Measurements from ENCODE around the gene IRS1.

Gene IRS1

DNA sequence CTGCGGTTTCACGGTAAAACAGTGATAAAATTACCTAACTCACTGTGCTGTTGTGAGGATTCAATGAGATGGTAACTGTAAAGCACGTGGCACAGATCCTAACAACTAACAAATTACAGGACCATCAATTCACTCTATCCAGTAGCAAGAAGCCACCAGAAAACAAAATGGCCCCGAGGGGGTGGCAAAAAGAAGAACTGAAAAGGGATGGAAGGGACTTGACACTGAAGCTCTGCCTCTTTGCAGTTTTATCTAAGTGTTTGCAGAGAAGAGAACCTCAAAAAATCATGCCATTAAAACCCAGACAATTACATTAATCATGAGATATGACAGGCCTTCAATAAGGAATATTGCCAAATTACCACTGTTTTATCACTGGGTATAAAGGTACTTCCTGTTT lies 46.7 kb downstream of the IRS1 start:
- DNase-seq = no peak

DNA sequence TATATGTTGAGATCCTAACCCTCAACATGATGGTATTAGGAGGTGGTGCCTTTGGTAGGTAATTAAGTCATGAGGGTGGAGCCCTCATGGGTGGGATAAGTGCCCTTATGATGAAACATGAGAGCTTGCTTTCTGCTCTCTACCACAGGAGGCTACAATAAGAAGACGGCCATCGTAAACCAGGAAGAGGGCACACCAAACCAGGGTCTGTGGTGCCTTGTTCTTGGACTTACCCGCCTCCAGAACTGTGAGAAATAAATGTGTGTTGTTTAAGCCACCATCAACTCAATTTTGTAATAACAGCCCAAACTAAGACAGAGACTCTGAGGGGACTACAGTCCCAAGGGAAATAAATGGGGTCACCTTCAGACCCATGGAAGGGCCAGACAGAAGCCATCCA lies 52.3 kb downstream of the IRS1 start:
- DNase-seq = no peak

DNA sequence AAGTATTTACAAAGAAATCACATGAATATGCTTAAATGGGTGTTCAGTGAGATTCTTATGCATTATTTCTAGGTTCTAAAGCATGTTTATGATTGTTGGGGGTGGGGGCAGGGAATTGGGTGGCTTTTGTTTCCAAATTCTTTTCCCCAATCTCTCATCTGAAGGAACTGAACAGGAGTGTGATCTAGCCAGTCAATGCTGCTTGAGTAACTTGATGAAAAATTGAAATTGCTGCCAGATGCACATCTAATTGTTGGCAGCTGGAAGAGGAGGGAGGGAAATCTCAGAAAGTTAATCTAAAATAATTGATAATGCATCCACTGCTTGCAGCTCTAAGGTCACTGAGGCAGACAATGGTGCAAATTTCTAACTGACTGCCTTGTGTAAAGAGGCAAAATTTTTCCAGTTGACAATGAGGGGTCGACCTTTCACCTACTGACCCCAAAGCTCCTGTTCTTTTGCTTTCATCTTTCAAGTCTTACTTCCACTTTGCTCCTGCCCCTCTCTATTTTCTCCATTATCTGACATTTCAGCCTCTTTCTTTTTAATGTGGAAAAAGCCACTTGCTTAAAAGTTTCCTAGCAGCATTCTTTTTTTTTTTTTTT lies 53.3 kb downstream of the IRS1 start:
- no peak for DNase-seq

DNA sequence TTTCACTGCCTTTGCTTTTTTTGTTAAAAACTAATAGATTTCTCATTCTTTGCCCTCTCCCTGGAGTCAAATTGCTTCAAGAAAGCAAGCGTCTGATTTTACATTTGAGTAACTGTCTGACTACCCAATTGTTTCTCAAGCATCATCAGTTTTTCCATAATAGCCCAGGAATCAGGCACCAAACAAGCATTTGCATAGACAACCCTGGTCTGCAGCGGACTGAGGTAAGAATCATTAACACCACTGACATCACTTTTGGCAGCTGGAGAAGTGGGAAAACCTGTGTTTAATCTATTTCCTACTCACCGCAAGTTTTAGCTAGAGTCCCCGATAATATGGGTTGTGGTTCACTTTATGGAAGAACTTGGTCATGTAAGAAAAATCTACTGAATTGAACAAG lies 55.7 kb downstream of the IRS1 start:
- DNase-seq = no peak

DNA sequence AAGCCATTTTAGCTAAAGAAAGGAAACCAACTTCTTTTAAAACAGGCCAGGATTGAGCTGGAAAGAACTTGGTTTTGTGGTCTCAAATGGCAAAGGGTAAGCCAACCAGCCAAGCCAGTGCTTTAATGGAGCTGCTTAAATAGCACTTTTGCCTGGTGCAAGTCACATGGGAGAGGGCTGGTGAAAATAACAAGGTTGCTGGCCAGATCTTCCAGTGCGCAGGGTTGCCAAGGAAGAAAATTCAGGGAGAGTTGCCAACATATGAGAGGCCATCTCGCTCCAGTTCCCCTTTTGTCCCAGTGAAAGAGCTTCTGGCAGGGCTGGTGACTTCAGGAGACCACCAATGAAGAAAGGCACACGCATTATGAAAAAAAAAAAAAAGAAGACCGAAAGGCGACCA lies 57.3 kb downstream of the IRS1 start:
- no peak for DNase-seq

DNA sequence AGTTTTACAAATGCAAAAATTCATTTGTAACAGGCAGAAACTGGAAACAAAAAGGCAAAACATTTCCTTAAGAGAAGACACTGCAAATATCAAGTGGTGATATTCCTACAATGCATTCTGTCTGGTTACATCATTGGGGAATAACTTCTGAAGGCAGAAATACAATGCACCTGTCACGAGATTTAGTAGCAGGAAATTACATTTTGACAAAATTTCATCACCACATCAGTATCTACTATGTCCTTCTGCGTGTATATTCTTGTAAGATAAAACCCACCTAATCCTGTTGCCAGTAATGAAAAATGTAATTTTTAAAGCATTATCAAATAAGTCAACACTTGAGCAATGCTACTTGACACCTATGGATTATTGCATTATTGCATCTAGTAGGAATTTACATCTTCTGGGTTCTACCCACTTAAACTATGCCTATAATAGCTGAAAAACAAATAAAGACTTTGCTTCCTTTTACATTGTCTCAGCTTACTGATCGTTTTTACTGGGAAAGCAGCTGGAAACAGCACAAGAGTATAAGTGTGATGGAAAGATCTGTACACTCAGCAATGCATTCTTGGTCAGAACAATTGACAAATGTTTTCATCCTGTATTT lies 59.5 kb downstream of the IRS1 start:
- DNase-seq = no peak

DNA sequence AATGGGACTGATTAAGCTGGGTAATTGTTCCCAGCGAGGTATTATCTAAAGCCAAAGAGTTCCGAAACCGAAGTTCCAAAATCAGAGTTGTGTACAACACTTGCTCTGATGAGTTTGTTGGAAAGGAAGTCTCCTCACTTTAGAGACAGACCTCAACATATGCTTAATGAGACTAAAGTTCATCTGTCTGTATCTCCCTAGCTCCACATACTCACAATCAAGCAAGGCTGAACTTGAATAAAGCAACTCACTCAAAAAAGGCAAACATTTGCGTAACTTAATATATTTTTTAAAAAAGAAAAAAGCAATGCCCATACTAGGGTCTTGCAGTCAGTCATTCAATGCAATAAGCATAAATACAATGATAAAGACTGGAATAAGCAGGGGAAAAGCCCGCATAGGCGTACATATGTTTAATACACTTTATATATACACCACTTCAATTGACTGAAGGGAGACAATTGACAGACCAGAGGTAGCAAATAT lies 60.0 kb downstream of the IRS1 start:
- DNase-seq = no peak

DNA sequence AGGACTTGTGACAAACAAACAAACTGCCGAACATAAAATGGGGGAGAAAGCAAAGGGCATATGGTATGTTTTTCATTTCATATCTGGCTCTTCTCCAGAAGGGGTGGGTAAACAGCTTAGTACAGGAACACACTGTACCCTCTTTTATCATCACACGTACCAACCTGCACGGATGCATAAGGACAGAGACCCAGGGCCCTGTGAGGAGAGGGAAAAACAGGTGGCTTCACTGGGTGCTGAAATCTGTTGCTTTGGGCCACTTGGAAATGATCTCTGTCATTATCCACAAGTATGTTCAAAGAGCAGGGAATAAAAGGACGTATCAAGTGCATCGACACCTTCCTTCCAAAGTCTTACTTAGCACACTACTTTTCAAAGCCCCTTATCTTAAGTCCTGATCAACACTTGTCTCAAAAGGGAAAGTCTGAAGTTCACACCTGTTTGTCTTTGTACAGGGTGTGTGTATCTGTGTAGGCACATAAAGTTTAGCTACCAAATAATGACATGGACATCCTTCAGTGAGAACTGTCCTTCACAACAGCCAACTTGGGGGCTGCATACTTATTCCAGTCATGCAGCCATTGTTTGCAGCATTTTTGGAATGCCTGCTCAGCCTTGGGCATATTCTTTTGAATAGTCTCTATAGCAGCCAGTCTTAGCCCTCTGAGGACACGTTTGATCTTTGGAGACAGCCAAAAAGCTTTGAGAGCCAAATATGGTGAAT lies 60.6 kb downstream of the IRS1 start:
- DNase-seq = no peak

DNA sequence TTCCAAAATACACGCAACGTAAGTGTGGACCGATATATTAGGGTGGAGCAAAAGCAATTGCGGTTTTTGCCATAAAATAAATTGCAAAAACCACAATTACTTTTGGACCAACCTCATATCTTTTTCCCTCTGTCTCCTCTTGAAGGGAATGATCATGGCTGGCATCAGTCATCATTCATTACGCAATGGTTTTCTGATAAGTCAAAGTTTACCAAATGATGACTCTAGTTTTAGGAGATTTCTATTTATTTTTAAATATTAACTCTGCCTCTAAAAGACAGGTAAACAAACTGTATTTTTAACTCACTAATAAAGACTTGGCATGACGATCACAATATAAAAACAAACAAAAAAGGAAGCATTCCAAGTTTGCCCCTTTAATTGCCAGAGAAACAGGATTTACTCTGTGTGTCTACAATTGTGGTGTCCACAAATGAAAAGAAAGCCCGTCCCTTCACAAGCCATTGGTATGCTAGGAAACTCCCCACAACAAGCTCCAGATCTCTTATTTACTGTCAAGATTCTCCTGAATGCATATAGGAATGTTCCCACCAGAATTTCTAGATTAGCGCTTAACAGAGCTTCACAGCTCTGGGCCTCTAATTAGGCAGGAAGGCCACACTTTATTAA lies 61.3 kb downstream of the IRS1 start:
- no peak for DNase-seq

DNA sequence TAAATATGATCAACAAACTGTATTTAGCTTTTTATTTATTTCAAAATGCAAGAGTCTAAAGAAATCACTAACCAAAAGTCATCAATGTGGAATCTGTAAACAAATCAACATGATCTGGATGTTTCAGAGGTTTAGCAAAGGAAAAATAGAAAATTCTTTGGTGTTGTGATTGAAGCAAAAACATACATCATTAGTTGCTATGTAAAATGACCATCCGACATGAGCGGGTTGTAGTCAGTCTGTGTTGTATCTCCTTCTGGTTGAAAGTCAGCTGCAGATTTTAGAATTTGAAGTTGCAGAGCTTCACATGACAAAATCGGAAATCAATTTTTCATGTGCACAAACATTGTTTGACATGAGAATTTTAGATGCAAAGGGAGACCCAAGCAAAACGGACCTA lies 63.2 kb downstream of the IRS1 start:
- DNase-seq = no peak

DNA sequence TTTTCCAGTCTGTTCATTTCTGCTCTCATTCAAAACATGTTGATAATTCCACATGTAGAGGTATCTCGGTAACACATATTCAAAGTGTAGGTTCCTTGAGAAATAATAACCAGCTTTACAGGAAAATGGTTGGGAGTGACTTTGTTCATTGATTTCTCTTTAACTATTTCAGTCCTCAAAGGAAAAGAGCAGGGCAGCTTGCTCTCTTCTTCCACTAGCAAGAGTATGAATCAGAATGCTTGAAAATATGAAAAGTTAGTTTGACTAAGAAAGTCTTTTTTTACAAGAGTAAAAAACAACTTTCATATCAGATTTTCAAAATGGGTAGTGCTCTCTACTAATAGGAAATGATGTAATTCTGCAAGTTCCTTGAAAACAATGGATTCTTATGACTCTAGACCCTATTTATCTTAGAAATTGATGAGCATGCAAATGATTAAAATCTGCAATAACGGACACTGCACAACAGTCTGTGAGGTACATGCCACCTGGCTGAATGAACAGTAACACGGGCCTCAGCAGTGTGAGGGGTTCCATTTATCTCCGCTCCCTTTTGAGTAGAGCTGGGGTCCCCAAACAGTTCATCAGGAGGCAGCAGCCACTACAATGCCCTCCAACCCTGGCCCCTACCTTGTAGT lies 65.6 kb downstream of the IRS1 start:
- DNase-seq = no peak

DNA sequence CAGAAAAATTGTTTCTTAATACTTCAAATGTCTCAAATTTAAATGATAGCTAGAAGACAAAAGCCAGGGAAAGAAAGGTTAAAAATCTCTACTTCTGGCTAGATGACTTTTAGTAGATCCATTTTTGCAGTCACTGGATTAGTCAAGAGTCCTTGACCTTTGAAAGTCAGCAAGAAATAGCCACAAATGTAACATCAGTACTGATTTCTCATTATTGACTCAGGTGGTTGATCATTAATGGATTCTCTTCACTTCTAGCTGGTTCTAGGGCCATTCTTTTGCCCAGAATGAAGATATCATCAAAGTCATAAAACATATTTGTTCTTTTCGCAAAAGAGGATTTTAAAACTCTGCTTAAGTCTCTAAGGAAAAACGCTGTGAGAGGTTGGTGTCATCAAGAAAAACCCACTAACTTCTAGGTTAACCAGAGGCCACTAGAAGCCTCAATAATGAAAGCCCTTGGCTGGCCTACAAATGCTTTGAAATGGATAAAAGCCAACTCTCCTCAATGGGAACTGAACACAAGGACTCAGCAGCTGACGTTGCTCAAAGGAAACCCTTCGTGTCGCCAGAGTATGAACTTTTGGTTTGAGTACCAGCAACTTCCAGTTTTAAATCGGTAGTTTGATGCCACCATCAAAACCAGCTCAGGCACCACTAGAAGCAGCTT lies 66.3 kb downstream of the IRS1 start:
- DNase-seq = no peak

DNA sequence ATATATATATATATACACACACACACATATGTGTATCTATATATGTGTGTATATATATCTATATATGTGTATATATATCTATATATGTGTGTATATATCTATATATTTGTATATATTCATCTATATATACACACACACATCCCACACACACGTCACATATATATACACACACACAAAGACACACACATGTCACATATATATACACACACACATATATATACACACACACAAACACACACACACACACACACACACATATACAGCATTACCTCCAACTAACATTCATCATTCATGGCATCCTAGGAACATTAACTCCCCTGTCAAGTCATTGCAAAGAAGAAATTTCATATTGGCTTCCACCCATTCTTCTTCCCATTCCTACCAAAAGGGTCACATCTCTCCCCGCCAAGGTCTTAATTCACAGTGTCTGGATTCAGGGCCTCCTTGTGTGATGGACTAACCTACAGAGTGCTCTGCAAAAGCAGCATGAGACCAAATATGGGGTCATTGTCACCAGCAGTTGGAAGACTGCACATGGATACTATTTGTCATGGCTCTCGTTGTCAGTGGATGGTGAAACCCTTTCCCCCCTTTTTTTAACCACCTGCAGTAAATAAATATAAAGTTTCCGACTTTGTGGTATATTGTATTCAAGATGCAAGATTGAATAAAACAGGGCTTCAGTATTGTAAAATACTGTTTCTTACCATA lies 67.0 kb downstream of the IRS1 start:
- DNase-seq = no peak

DNA sequence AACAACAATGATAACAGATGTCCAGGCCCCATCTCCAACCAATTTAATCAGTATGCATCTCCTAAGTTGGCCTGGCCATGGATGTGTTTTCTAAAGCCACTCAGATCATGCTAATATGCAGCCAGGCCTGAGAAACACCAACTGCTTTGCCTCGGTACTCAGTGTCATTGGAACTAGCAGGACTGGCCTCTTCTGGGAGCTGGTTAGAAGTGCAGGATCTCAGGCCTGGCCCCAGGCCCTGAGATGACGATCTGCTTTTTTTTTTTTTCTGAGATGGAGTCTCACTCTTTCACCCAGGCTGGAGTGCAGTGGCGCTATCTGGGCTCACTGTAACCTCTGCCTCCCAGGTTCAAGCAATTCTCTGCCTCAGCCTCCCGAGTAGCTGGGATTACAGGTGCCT lies 69.1 kb downstream of the IRS1 start:
- no peak for DNase-seq

DNA sequence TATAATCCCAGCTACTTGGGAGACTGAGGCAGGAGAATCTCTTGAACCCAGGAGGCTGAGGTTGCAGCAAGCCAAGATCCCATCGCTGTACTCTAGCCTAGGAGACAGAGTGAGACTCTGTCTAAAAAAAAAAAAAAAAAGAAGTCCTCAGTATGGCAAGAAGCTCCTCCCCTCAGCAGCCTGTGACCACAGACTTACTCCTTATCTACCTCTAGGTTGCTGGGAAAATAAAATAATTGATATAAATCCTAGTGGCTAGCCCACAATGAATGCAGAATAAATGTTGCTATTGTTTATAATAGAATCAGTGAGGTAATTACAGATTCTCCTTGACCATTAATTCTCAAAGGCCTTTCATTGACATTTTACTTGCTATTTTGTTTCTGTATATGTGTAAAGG lies 70.6 kb downstream of the IRS1 start:
- no peak for DNase-seq

DNA sequence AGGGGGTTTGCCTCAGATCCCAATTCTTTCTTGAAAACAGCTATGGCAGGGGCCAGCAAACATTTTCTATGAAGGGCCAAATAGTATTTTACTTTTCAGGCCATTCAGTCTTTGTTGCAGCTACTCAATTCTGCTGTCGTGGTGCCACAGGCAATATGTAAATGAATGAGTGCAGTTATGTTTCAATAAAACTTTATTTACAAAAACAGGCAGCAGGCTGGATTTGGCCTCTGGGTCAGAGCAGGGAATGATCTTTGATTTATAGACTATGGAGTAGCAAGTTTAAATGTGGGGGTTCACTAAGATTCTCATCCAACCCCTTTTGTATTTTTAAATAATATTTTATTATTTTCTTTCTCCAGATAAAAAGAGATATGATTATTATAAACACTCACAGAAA lies 72.4 kb downstream of the IRS1 start:
- no peak for DNase-seq

DNA sequence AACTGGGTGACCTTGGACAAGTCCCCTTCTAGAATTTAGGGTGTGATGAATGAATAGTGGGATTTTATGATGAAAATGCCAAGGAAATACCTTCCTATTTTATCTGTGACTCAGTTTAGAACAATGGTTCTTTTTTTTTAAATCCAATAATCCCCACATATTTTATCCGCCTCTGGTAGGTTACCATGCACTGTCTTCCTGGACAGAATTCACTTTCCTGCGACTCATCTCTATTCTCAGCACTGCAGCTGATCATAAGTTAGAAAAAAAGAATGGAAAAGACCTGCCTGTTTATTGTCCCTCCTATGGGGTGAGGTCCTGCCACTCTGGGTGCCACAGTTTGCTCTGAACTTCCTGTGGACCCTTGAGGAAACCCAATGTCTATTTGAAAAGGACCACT lies 73.1 kb downstream of the IRS1 start:
- DNase-seq = no peak

DNA sequence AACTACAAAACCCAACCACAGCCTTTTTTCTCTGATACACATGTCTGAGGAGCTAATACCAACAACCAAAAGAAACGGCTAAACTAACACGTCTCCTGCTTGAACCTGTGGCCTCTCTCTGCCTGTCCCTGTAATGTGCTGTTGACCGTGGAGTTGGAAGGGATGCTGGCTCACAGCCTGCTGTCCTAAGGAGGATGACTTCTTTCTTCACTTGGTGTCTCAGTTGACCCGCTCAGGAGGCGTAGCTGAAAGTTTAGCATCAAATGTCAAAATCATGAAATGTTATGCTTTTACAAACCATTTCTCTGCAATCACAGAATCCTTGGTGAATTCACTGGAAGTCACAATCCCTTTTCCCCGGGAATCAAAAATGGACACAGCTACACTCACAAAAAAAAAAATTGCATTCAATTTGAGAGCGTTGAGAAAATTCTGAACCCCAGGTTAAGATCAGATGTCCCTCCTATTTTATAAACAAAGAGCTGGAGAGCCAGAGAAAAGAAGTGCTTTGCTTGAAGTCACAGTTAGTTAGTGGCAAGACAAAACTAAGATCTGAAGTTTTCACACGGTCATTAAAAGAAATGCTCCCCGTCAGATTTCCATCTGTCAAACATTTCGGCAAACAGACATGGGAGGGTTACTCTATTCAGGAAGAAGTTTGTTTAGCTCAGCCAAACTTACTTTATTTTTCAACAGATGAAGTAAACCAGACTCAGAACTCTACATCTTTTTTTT lies 74.3 kb downstream of the IRS1 start:
- DNase-seq = no peak

DNA sequence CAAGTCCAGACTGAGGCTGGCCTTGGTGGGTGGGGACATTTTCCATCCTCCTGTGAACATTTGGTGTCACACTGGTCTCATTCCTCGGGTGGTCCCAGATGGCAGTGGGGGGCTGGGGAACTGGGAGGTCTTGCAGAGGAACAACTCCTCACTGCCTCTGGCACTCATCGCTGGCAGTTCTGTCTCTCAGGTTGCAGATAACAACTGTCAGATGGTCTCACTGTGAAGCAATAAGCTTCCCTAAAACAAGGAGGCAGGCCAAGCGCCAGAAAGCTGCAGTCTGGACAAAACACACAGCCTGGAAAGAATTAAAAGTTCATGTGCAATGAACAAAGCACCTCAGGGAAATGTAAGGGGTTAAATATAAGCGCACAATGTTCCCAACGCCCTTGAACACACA lies 78.1 kb downstream of the IRS1 start:
- DNase-seq = no peak

DNA sequence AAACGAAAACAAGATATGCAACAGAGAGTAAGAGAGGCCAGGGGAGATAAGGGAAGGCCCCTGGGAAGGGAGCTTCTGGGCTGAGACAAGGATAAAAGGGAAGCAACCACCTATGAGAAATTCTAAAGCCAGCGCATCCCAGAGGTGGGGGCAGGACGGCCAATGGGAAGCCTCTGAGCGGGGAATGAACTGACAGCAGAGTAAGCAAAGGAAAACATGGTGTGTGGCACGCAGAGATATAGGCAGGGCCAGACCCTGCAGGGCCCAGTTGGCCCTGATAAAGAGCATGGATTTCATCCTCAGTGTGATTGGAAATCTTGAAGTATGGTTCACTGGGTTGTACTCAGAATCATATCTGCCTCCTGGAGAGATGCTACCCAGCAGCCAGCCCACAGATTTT lies 78.7 kb downstream of the IRS1 start:
- DNase-seq = no peak

DNA sequence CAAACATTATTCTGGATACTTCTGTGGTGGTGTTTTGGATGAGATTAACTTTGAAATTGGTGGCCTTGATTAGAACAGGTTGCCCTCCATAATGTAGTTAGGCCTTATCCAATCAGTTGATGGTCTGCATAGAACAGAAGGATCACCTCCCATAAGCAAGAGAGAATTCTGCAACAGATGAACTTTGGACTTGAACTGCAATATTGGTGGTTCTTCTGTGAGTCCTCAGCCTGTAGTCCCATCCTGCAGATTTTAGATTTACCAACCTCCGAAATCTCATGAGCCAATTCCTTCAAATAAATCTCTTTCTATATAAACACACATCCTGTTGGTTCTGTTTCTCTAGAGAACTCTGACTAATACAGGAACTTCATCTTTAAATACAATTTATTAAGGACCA lies 81.9 kb downstream of the IRS1 start:
- no peak for DNase-seq

DNA sequence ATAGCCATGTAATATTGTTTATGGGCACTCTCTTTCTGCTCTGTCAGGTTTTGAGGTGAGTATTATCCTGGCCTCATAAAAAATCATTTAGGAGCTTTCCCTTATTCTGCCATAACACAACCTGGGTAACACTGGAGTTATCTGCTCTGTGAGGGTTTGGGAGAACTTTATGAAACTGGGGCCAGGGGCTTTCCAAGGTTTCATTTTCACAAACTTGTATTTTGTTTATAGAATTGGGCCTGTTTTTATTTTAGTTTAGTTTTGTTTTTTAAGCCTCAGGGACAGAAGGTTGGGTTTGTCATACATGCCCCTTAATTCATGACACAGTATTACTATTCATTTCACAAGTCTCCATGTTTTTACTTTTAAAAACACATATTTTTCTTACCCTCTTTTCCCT lies 83.5 kb downstream of the IRS1 start:
- no peak for DNase-seq
